Fibroblast of lung (primary cell): ENCODE results near the gene TBC1D9. TPM values are rescaled to one million over a fixed set of nuclear protein-coding genes. Genes with fewer than 3 reads are reported as not detected.

Experiments used
- DNase-seq, 2 donors: peaks; one replicate each; pipeline versions ENCODE4 v3.0.0 to v3.0.0-alpha.2; 2010; ENCODE audit warnings: low read depth in 2 of 2
- H2AFZ ChIP-seq: 2 replicates; pipeline ENCODE4 v1.5.1; 2012; ENCODE audit warnings: low read length, control low read depth, inconsistent platforms
- H3K27ac ChIP-seq: 2 replicates; pipeline ENCODE4 v1.5.1; 2011; ENCODE audit warnings: low read length, control low read depth; ENCODE audit not compliant: insufficient read depth
- H3K27me3 ChIP-seq: 2 replicates; pipeline ENCODE4 v1.5.1; 2011; ENCODE audit warnings: mild to moderate bottlenecking, low read length; ENCODE audit not compliant: control insufficient read depth, insufficient read depth
- H3K36me3 ChIP-seq: 2 replicates; pipeline ENCODE4 v1.5.1; 2011; ENCODE audit warnings: low read length; ENCODE audit not compliant: control insufficient read depth, insufficient read depth
- H3K4me1 ChIP-seq: 2 replicates; pipeline ENCODE4 v1.5.1; 2011; ENCODE audit warnings: low read length; ENCODE audit not compliant: control insufficient read depth, insufficient read depth; ENCODE audit errors: extremely low read depth
- H3K4me2 ChIP-seq: 2 replicates; pipeline ENCODE4 v1.5.1; 2011; ENCODE audit warnings: low read length, control low read depth; ENCODE audit not compliant: insufficient read depth; ENCODE audit errors: extremely low read depth
- H3K4me3 ChIP-seq, 4 experiments: fragments of 200-600 bp in 1 of 4; sonication (generic) in 1 of 4; replicated peaks in 1 of 4; 2 replicates each; pipeline ENCODE4 v1.5.1; 2011 to 2016; ENCODE audit warnings: low read length in 4 of 4, low read depth in 3 of 4, mild to moderate bottlenecking in 3 of 4, control low read depth in 2 of 4, inconsistent platforms in 1 of 4, mixed read lengths in 1 of 4; ENCODE audit not compliant: insufficient read depth in 1 of 4; ENCODE audit errors: control extremely low read depth in 1 of 4
- H3K79me2 ChIP-seq: 2 replicates; pipeline ENCODE4 v1.5.1; 2012; ENCODE audit warnings: mild to moderate bottlenecking, low read length, inconsistent platforms; ENCODE audit not compliant: control insufficient read depth, insufficient read depth
- H3K9ac ChIP-seq: 2 replicates; pipeline ENCODE4 v1.5.1; 2011; ENCODE audit warnings: mild to moderate bottlenecking, low read length, control low read depth; ENCODE audit not compliant: insufficient read depth
- H3K9me3 ChIP-seq: 2 replicates; pipeline ENCODE4 v1.5.1; 2012; ENCODE audit warnings: low read depth, low read length; ENCODE audit not compliant: control insufficient read depth, insufficient read depth
- H4K20me1 ChIP-seq: 2 replicates; pipeline ENCODE4 v1.5.1; 2011; ENCODE audit warnings: low read length; ENCODE audit not compliant: control insufficient read depth, insufficient read depth; ENCODE audit errors: extremely low read depth
- CTCF ChIP-seq, 2 donors: IDR thresholded peaks in 1 of 2; conservative IDR thresholded peaks in 1 of 2; 1 replicate in 1 of 2; 2 replicates in 1 of 2; pipeline ENCODE4 v1.5.1; 2011 to 2012; ENCODE audit warnings: low read length in 2 of 2, control low read depth in 1 of 2, inconsistent platforms in 1 of 2, low read depth in 1 of 2, mild to moderate bottlenecking in 1 of 2
- EZH2 ChIP-seq: IDR thresholded peaks from 2 replicates; pipeline ENCODE4 v1.5.1; 2012; ENCODE audit warnings: low read length, control low read depth, mild to moderate bottlenecking; ENCODE audit errors: missing control alignments
- polyA plus RNA-seq, 2 donors: library from polyadenylated mRNA; depleted of rRNA in 1 of 2; stranded (reverse) in 1 of 2; unstranded in 1 of 2; fragments of >200 nt; gene quantifications; 2 replicates each; pipeline ENCODE4 v1.2.1, GENCODE V29; 2011 to 2012; ENCODE audit warnings: missing spikeins in 1 of 2
- total RNA-seq: library from RNA; depleted of rRNA; stranded (reverse); fragments of >200 nt; gene quantifications from 2 replicates; pipeline ENCODE4 v1.2.1, GENCODE V29; 2014

TBC1D9 gene
- total and polyA plus RNA-seq, 2 donors (not counting 1 experiment from before 2014, with no cell fraction given) = 18.6 to 36.3 TPM

- DNase-seq = peak in 1 of 2 donors; percentile 35
- H3K4me2 ChIP-seq = peak overlapping the region; percentile 75
Measured at GRCh38 chr4:140641789-140642439, 114.3 kb downstream of the TBC1D9 start.

GRCh38 chr4:140641105-140641555 is 115.1 kb downstream of the TBC1D9 start:
- Histone ChIP-seq H3K9ac (no peak overlapping the region), H3K4me2 (no peak overlapping the region), H4K20me1 (no peaks in the 10 kb centered on the region), H3K4me3 (peak overlapping the region in 1 of 4 experiments; percentile 48), H3K9me3 (no peaks in the 10 kb centered on the region), H3K4me1 (no peaks in the 10 kb centered on the region), H3K36me3 (peaks cover 1% of the 10 kb centered on the region), H3K79me2 (no peaks in the 10 kb centered on the region), H3K27ac (no peak overlapping the region), H3K27me3 (no peaks in the 10 kb centered on the region), H2AFZ (no peak overlapping the region)
- TF ChIP-seq CTCF (conservative IDR thresholded peaks at IDR 0.05 in 1 of 2, IDR thresholded peaks at IDR 0.05 in 1 of 2; ENCODE audit: low read depth in 1 of 2, low read length in 2 of 2) (no peak), EZH2 (no peak)
- DNase-seq = no peak

More at GRCh38 chr4:140641789-140642439, 114.3 kb downstream of the TBC1D9 start:
- Histone ChIP-seq H3K27ac (no peak overlapping the region), H3K27me3 (no peaks in the 10 kb centered on the region), H3K36me3 (peaks cover 1% of the 10 kb centered on the region), H3K4me3 (peak overlapping the region; percentile 3 to 48 (median 28)), H3K9ac (no peak overlapping the region), H2AFZ (peak overlapping the region; percentile 53), H4K20me1 (no peaks in the 10 kb centered on the region), H3K4me1 (no peaks in the 10 kb centered on the region), H3K9me3 (no peaks in the 10 kb centered on the region), H3K79me2 (no peaks in the 10 kb centered on the region)
- TF ChIP-seq CTCF (conservative IDR thresholded peaks at IDR 0.05 in 1 of 2, IDR thresholded peaks at IDR 0.05 in 1 of 2; ENCODE audit: low read depth in 1 of 2, low read length in 2 of 2) (peak; percentile 8 to 17), EZH2 (no peak)

GRCh38 chr4:140640150-140640748 is 115.9 kb downstream of the TBC1D9 start:
- no peak for TF ChIP-seq EZH2
- no peak for TF ChIP-seq CTCF (conservative IDR thresholded peaks at IDR 0.05 in 1 of 2, IDR thresholded peaks at IDR 0.05 in 1 of 2; ENCODE audit: low read depth in 1 of 2, low read length in 2 of 2)
- H2AFZ ChIP-seq = no peak overlapping the region
- no peak for DNase-seq

More at GRCh38 chr4:140640150-140640748, 115.9 kb downstream of the TBC1D9 start:
- H3K27me3 ChIP-seq = no peaks in the 10 kb centered on the region
- peaks cover 1% of the 10 kb centered on the region for H3K36me3 ChIP-seq
- no peak overlapping the region for H3K27ac ChIP-seq
- no peaks in the 10 kb centered on the region for H3K4me1 ChIP-seq
- H3K4me3 ChIP-seq = no peak overlapping the region
- H3K9ac ChIP-seq = no peak overlapping the region
- H3K9me3 ChIP-seq = no peaks in the 10 kb centered on the region
- no peak overlapping the region for H3K4me2 ChIP-seq
- no peaks in the 10 kb centered on the region for H3K79me2 ChIP-seq
- no peaks in the 10 kb centered on the region for H4K20me1 ChIP-seq
